WERI-Rb-1 (cell line): ENCODE data around the gene CCL11.

Source experiments
- DNase-seq: peaks from one replicate; pipeline ENCODE4 v3.0.0-alpha.2; 2020
- H3K27ac ChIP-seq: fragments of 250-450 bp; sonication (Bioruptor Pico); 2 replicates; pipeline ENCODE4 v1.5.1; 2020; ENCODE audit warnings: mild to moderate bottlenecking, moderate library complexity
- H3K27me3 ChIP-seq: fragments of 250-450 bp; sonication (Bioruptor Pico); 2 replicates; pipeline ENCODE4 v1.5.1; 2021; ENCODE audit warnings: mild to moderate bottlenecking, low read depth, moderate library complexity; ENCODE audit not compliant: insufficient read depth, severe bottlenecking
- H3K36me3 ChIP-seq: fragments of 250-450 bp; sonication (Bioruptor Pico); 2 replicates; pipeline ENCODE4 v1.5.1; 2020; ENCODE audit warnings: mild to moderate bottlenecking, moderate library complexity
- H3K4me3 ChIP-seq: 2 replicates; pipeline ENCODE4 v1.5.1; 2011; ENCODE audit warnings: low read depth, mild to moderate bottlenecking, control low read depth, low read length
- H3K9me3 ChIP-seq: fragments of 250-450 bp; sonication (Bioruptor Pico); 2 replicates; pipeline ENCODE4 v1.5.1; 2021; ENCODE audit warnings: mild to moderate bottlenecking, moderate library complexity; ENCODE audit not compliant: severe bottlenecking
- CTCF ChIP-seq: IDR thresholded peaks from 2 replicates; pipeline ENCODE4 v1.5.1; 2011; ENCODE audit warnings: low read depth, mild to moderate bottlenecking, control low read depth, inconsistent platforms, low read length

Gene CCL11

GRCh38 chr17:34299027-34299426 lies 13.5 kb downstream of the CCL11 start:
- TF ChIP-seq CTCF: no peak
- DNase-seq: no peak
- H3K27ac ChIP-seq: no peak overlapping the region
- no peak overlapping the region for H3K4me3 ChIP-seq
- H3K27me3 ChIP-seq: peaks cover 48% of the 10 kb centered on the region
- no peaks in the 10 kb centered on the region for H3K9me3 ChIP-seq
- H3K36me3 ChIP-seq: no peaks in the 10 kb centered on the region

- Histone ChIP-seq H3K27me3 (peaks cover 57% of the 10 kb centered on the region), H3K27ac (no peak overlapping the region), H3K4me3 (no peak overlapping the region), H3K9me3 (no peaks in the 10 kb centered on the region), H3K36me3 (no peaks in the 10 kb centered on the region)
- TF ChIP-seq CTCF: no peak
- no peak for DNase-seq
Observed at GRCh38 chr17:34299956-34300577, 14.5 kb downstream of the CCL11 start.

- H3K27me3 ChIP-seq: peaks cover 63% of the 10 kb centered on the region
- H3K4me3 ChIP-seq: no peak overlapping the region
- no peak for DNase-seq
- H3K36me3 ChIP-seq: no peaks in the 10 kb centered on the region
- TF ChIP-seq CTCF: no peak
- H3K9me3 ChIP-seq: no peaks in the 10 kb centered on the region
- H3K27ac ChIP-seq: no peak overlapping the region
Observed at GRCh38 chr17:34300652-34301370, 15.3 kb downstream of the CCL11 start.

GRCh38 chr17:34301986-34302385 lies 16.4 kb downstream of the CCL11 start:
- Histone ChIP-seq H3K4me3 (no peak overlapping the region), H3K27me3 (peaks cover 75% of the 10 kb centered on the region), H3K27ac (no peak overlapping the region), H3K9me3 (no peaks in the 10 kb centered on the region), H3K36me3 (no peaks in the 10 kb centered on the region)
- no peak for TF ChIP-seq CTCF
- DNase-seq: no peak

GRCh38 chr17:34302636-34303035 lies 17.1 kb downstream of the CCL11 start:
- DNase-seq: no peak
- Histone ChIP-seq H3K27me3 (peaks cover 81% of the 10 kb centered on the region), H3K36me3 (no peaks in the 10 kb centered on the region), H3K27ac (no peak overlapping the region), H3K4me3 (no peak overlapping the region), H3K9me3 (no peaks in the 10 kb centered on the region)
- TF ChIP-seq CTCF: no peak
